NK-92 treated with Interleukin-12 subunit alpha and Interleukin-12 subunit beta, amount 100 ng/mL, for 24 hours (cell line): ENCODE measurements around the gene TNFAIP3.

Source experiments
- DNase-seq: peaks from one replicate; lab custom pipeline; 2025; lab: John Stamatoyannopoulos, UW

Gene TNFAIP3

DNA sequence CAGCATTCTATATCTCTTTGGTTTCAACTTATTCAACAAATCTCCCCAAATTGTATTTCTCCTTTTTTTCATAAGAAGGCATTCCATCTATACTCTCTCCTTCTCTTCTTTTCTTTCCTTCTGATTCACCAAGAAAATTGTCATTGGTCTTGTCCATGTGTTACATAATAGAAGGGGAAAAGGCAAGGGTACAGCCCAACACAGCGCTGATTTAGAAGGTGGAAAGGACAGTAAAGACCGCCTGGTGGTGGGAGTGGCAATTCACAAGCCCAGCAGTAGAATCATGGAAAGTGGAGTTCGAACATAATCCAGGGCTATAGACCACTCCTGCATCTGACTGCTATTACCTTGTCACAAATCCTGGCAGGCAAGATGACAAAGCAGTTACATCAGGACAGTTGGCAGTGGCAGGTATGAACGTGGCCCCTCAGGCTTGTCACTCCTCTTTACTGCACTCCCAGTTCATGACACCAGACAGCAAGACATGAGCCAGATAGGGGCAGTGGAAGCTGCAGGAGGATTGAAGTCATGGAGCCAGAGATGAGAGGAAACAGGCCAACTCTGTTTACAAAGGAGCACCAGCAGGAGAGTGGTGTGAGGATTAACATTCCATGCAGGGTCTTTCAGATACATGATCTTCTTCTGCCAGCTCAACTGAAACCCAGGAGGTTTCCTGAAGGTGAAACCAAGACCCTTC, 2.1 kb upstream of the TNFAIP3 start:
- DNase-seq, result no peak

DNA sequence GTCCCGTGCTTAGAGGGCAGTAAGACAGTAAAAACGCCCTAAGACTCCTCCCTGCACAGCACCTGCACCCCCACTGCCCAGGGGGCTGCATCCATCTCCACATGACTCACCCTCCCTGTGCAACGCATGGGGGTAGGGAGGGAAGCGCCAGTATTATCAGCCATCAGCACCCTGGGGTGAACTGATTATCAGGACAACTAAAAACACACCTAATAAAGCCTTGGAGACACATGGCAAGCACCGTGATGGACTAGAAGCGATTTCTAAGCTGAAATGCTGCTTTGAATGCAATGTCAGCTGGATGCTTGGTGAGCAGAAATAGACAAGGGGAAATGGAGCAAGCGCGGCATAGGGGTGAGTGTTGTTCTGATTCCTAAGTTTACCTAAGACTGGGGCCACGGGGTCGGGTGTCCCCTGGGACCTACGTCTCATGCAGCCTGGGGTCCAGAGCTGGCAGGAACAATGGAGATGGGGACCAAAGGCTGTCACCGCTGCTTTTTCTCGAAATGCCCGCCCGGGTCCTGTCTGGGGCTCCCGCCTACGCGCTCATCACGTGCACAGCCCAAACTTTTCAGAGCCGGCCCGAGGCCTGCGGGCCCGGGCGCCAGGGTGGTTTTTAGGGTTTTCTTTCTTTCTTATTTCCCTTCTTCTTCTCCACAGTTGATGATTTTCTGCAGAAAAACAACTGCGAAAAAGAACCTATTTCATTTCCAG, 702 bp upstream of the TNFAIP3 start:
- DNase-seq, result peak; percentile 81

DNA sequence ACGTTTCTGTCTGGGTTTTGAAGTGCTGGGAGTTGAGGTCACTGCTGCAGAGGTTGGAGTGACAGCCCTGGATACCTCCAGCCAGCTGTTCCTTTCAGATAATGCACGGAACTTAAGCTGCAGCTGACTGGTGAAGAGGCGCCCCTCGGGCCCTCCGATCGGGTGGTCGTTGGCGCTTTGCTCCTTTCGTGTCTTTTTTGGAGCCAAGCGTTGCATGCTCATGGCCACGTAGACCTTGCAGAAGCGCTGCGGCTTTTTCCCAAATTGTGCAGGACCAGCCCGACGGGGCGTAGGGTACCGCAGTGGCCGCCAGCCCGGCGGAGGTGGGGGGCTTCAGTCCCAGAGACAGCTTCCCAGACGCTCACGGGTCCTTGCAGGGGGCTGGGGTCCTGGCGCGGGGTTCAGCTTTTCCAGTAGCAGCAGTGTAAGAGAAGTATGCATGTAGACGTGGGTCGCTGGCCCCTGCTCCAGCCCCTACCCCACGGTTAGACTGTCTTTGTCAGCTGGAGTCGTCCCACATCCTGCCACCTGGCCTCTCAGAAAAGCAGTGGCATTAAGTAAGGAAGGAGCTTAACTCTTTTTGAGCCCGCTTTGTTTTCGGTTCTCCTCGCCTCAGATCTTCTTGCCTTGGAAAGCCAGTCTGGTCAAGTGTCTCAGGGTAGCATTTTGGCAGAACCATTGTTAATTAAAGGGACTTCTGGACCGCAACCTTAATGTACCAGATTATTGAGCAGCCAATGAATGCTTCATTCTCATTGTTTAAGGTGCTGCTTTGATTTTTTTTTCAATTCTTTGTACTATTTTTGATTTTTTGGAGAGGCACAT, 838 bp downstream of the TNFAIP3 start:
- no peak for DNase-seq

DNA sequence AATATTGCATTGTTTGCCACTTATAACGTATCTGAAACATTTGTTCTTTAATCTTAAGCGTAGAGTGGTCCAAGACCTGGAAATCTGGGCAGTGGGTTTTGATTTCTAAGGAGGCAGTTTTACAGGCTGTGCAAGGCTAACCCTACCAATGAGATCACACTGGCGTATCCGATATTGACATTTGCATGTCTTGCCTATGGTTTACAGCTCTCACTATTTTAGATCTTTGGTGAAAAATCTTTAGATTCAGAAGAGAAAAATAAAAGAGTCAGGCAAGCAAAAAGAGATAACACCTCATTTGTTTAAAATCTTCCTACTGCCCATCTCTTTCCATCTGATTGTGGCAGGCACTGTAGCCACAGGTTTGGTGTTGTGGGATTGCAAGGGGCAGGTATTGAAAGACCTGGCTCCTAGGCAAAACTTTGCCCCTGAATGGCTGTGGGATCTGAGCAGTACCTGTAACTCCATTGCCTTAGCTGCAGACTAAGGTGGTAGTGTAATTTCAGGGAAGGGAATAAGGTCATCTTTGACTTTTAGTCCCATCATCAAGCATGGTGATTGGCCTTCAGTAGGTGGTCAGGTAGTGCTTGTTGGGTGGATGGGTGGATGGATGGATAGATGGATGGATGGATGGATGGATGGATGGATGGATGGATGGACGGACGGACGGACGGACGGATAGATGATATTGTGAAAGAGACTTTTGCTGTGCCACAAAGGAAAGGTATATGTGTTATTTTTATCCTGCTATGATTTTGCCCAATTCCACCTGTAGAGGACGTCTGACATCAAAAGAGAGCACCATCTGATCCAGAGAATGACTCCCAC, 1.9 kb downstream of the TNFAIP3 start:
- no peak for DNase-seq

DNA sequence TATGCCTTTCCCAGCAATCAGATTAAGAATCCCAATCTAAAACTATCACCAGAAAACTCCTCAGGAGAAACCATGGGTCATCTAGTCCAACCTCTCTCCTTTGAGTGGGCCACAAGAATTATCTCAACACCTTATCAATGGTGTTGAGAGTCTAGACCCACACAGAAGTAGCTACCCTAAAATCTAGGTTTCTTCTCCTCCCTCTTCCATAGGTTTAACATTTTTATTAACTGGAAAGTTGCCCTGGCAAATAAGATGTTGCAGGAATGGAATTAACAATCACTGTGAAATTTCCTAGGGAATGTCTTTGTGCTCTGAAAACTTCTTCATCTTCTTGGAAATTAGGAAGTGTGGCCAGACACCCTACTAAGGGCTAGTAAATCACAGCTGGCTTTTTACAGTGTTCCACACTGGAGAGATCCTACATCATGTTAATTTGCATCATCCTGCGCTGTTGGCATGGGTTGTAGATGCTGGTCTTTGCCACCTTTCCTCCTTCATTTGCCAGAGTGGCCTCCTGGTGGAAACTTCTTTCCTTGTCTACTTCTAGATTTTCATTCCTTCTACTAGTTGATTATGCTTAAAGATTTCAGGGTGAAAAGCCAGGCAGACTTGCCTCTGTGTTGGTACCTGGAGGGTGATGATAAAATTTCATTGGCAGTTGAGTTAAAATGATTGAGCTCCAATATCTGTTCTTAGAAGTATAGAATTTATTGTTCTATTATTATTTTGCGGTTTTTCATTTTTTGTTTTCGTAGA, 2.7 kb downstream of the TNFAIP3 start:
- DNase-seq, result no peak

DNA sequence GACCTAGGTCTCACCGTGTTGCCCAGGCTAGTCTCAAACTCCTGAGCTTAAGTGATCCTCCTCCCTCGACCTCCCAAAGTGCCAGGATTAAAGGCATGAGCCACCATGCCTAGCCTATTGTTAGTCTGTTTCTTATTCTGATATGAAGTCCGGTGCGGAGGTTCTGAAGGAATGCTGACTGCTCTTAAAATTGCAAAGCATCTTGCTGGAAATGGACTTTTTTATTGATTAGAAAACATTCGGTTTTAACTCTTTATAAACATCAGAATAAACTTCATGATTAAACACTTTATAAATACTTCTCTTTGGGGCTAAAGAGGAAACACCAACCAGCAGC, 3.2 kb downstream of the TNFAIP3 start:
- no peak for DNase-seq

DNA sequence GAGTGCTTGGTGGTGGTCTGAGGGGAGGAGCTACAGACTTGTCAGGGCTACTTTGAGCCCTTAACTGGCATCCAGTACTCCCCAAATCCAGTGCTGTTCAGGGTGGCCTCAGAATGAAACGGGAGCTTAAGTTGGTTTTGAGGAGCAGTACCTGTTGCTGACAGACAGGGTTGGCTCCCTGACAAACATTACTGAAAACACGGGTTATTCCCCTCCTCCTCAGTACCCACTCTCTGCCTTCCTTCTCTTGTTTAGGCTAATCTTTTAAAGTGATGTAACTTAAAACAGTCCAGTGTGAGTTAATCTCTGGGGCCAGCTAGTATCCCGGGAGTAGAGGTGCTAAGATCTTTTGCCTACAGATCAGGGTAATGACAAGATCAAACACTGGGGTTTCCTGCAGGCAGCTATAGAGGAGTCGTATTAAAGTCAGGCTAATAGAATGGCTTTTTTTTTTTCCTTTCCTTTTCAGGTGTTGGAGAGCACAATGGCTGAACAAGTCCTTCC, 3.7 kb downstream of the TNFAIP3 start:
- no peak for DNase-seq

DNA sequence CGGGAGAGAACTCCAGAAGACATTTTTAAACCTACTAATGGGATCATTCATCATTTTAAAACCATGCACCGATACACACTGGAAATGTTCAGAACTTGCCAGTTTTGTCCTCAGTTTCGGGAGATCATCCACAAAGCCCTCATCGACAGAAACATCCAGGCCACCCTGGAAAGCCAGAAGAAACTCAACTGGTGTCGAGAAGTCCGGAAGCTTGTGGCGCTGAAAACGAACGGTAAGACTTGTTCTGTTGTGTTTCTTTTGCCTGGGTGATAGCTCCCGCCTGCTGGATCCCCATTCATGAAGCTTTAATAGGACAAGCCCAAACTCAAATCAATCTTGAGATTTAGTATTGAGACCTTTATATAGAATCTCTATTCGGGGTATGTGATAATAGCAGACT, 4.2 kb downstream of the TNFAIP3 start:
- DNase-seq, result no peak

DNA sequence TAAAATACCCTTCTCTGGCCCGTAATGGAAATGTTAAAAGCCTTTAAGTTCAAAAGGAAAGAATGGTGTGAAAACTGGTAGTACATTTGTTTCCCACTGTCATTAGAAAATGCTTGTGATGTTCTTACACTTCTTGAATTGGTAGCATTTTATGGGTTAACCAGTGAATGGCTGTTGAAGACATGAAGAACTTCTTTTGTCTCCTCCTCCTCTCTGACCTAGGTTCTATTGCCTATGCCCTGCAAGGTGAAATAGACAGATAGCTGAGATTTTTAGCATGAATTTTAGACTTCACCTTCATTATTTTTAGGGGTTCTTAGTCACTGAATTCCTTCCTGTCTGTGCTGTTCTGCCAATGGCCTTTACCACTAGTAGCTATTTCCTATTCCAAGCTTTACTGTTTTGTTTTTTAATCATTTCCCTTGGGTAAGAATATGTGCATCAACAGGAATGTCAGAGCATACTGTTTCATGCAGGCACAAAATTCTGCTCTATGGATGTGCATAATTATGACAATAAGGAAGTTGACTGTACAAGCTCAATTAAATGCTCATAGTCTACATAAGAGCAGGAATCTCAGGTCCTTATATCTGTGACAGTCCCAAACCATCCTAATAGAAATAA, 4.9 kb downstream of the TNFAIP3 start:
- DNase-seq, result no peak

DNA sequence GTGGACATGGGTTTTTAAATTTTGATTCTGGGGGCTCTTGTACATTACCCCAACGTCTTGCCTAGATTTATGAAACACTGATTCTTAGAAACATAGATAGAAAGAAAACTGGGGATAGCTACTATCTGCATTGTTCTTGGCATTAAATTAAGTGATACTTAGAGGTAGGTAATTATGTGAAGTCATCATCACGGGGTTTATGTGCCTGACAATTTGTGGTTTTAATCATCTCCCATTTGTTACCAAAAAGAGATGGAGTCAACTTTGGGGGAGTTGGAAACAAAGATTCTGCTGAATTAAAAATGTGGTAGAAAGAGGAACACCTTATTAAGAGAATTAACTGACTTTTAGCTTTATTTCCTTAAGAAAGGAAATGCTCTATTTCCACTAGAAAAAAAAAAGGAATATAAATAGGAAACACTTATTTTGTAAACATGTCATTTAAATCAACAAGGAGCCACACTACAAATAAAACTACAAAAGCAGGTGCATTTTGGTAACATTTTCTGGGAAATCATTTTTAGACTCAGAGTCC, 5.6 kb downstream of the TNFAIP3 start:
- DNase-seq, result no peak

DNA sequence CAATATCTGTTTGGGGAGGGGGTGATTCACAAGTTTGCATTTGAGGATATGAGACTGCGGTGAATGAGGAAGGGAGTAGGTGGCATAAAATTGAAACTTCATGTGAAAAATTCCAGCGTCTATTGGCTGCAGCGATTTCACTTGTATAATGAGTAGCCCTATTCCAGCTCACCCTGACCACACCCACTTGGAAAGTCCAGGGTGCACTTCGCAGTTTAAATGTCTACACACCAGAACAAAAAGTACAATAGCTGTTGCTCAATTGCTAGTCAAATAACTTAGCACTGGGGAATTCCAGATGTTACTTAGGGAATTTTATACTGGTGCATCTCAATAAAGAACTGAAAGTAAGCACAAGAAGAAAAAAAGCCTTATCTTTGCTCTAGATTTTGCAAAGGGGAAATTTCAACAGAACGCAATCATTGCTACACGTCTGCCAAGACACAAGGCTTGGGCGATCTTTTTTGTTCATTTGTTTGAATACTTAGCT, 6.3 kb downstream of the TNFAIP3 start:
- no peak for DNase-seq

DNA sequence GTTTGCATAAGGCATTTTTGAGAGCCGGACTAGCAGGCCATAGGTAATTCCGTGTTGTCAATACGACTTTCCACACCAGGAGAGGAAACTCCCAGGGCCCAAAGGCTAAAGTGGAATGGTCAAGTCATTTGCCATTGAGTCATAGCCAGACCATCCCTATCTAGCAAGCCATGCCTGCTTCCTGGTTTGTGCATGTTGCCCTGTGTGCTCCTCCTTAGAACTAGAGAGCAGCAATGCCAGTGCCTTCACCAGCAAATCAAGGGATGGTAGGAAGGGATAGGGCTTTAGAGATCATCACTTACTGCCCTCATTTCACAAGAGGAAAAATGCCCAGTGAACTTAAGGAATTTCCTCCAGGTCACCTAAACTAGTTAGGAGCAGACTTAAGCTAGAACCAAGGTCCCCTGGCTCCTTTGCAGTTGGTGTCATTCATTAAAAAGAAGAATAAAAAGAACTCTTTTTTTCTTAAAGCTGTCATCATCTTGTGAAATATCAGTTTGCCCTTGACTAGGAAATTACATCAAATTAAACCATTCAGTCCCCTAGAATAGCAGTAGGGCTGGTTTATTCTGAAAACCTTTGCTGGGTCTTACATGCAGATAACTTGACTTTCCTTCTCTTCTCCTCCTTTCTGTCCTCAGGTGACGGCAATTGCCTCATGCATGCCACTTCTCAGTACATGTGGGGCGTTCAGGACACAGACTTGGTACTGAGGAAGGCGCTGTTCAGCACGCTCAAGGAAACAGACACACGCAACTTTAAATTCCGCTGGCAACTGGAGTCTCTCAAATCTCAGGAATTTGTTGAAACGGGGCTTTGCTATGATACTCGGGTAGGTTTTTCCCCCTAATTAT, 7.4 kb downstream of the TNFAIP3 start:
- DNase-seq, result no peak

DNA sequence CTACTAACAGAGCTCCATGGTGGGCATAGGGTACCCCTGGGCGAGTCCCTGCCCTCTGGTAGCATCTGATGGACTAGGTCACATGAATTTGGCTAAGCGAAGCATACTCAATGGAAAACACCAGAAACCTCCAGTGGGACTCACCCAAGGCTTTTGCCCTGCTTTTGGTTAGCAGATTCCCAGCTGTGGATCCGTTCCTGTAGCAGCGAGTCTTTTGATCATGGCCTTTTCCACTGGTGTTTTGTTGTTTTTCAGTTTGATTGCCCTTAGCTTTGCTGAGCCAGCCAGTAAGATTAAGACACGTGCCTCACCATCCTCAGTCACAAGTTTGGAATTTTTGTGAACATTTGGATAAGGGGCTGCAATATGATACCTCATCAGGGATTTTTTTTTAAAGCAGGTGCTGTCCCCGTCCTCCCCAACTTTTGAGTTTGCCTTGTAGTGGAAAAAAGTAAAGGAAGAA, 8.0 kb downstream of the TNFAIP3 start:
- no peak for DNase-seq

DNA sequence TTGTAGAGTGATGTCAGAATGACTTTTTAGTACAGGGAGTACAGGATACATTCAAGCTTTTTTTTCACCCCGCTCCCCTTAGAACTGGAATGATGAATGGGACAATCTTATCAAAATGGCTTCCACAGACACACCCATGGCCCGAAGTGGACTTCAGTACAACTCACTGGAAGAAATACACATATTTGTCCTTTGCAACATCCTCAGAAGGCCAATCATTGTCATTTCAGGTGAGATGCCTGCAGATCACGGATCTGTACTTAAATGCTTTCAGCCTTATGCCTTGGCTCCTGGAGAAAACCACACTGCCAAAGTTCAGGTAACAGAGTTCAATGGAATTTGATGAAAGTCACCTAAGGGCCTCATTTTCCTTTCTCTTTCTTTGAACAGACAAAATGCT, 8.5 kb downstream of the TNFAIP3 start:
- DNase-seq, result no peak

DNA sequence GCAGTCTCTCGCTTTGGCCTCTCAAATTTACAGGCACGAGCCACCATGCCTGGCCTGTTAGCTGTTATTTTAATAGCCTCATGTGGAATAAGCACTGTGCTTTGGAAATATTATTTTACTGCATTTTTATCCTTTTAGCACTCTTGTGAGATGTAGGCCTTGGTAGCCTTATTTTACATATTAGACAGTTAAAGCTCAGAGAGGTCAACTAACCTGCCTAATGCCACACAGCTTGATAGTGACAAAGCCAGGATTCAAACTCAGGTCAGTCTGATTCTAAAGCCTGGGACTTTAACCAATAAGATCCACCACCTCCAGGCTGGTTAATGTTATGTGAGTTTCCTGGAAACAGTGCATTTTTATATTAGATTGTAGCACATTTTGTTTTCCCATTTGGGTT, 9.5 kb downstream of the TNFAIP3 start:
- DNase-seq, result no peak

DNA sequence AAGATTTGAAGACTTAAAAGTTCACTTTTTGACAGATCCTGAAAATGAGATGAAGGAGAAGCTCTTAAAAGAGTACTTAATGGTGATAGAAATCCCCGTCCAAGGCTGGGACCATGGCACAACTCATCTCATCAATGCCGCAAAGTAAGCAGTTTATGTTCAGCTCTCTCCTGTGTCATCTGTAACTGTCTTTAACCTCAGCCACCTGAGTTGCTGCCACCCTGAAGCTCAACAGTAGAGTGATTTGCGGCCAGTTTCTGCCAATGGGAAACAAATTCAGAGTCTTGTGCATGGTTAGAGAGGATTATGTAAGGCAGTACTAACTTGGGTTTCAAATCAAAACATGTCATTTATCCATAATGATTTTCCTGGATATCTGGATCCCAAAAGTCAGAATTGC, 10.1 kb downstream of the TNFAIP3 start:
- no peak for DNase-seq

DNA sequence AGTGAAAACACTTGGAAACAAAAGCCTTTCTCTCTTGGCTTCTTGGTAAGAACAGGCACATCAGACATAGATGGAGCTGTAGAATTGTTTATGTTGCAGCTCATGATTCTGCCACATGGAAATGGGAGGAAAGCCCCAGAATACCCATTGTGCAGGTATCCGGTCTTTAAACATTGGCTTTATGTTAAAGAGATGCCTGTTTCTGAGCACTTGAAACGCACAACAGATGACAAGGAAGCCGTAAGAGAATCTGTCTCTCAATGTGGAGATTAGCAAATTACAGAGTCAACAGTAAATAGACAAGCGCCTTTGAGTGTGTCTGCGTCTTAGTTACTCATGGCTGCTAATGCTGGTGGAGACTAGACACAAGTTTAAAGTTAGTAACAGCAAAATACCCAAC, 10.5 kb downstream of the TNFAIP3 start:
- DNase-seq, result no peak

DNA sequence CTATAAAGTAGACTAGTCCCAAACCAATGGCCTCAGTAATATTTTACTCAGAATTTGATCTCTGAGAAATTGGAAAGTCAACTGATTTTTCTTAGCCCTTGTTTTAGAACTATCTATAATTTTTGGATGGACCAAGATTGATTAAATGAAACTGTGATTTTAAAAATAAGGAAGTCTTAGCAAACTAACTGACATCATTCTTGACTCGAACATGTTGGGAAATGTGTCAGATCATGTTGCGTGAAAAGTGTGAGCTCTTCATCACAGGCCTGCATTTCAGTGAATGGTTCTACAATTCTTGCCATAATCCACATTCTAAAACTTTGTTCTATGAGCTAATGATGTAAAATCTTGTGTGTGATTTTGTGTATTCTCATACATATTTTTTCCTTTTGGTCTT, 11.0 kb downstream of the TNFAIP3 start:
- no peak for DNase-seq
